WTC11 (cell line): ENCODE results near the gene GALNT12. TPM values are rescaled to one million over a fixed set of nuclear protein-coding genes. Genes with fewer than 3 reads are reported as not detected.

Experiments
- ATAC-seq: fragments of 200-7000 bp; cut with Tn5 transposase; 2 replicates; pipeline ENCODE4 v1.10.0; 2021; ENCODE audit warnings: mild to moderate bottlenecking, moderate library complexity
- CTCF ChIA-PET: fragments of 300-600 bp; sonication (Branson Sonifier 250); formaldehyde crosslinking; loops from one replicate; lab custom pipeline; 2021; ENCODE audit warnings: antibody characterized with exemption; lab: Charles Lee
- POLR2A ChIA-PET: fragments of 350-600 bp; sonication (Branson Sonifier 250); formaldehyde crosslinking; loops from one replicate; lab custom pipeline; 2021; ENCODE audit warnings: antibody characterized with exemption; lab: Charles Lee
- DNase-seq: peaks from one replicate; pipeline ENCODE4 v3.0.0; 2021; ENCODE audit warnings: low spot score
- H3K27ac Mint-ChIP-seq: 2 replicates; pipeline ENCODE4 v1.8.0; 2021; ENCODE audit warnings: mixed read lengths
- H3K27me3 Mint-ChIP-seq: 2 replicates; pipeline ENCODE4 v1.8.0; 2021; ENCODE audit warnings: low read depth, mild to moderate bottlenecking, moderate library complexity, mixed read lengths
- H3K36me3 Mint-ChIP-seq: 2 replicates; pipeline ENCODE4 v1.8.0; 2021; ENCODE audit warnings: mixed read lengths
- H3K4me1 Mint-ChIP-seq: 2 replicates; pipeline ENCODE4 v1.8.0; 2022; ENCODE audit warnings: mixed read lengths
- H3K4me3 Mint-ChIP-seq: 2 replicates; pipeline ENCODE4 v1.8.0; 2021; ENCODE audit warnings: mild to moderate bottlenecking, moderate library complexity, mixed read lengths
- H3K9me3 Mint-ChIP-seq: 2 replicates; pipeline ENCODE4 v1.8.0; 2021; ENCODE audit warnings: mixed read lengths
- EMX1 ChIP-seq: fragments of 250-450 bp; sonication (Bioruptor Pico); IDR thresholded peaks from 2 replicates; pipeline ENCODE4 v1.8.0; 2021; ENCODE audit warnings: mild to moderate bottlenecking
- FOXJ3 ChIP-seq: sonication (generic); formaldehyde crosslinking; IDR thresholded peaks from 2 replicates; pipeline ENCODE4 v1.9.0; 2021; ENCODE audit warnings: missing genetic modification reagents, mild to moderate bottlenecking, borderline replicate concordance
- FOXK1 ChIP-seq: sonication (generic); formaldehyde crosslinking; IDR thresholded peaks from 2 replicates; pipeline ENCODE4 v1.8.0; 2022; ENCODE audit warnings: mild to moderate bottlenecking, moderate library complexity, missing genetic modification reagents
- HMGA2 ChIP-seq: fragments of 250-450 bp; sonication (Bioruptor Pico); IDR thresholded peaks from 2 replicates; pipeline ENCODE4 v1.4.0; 2021; ENCODE audit warnings: mild to moderate bottlenecking, moderate library complexity
- MYBL2 ChIP-seq: sonication (generic); formaldehyde crosslinking; IDR thresholded peaks from 2 replicates; pipeline ENCODE4 v1.8.1; 2023; ENCODE audit warnings: mild to moderate bottlenecking, moderate library complexity, missing genetic modification reagents
- NFE2L1 ChIP-seq: sonication (generic); formaldehyde crosslinking; IDR thresholded peaks from 2 replicates; pipeline ENCODE4 v1.8.1; 2023; ENCODE audit warnings: missing genetic modification reagents
- TEAD4 ChIP-seq: sonication (generic); formaldehyde crosslinking; IDR thresholded peaks from 2 replicates; pipeline ENCODE4 v1.8.0; 2022; ENCODE audit warnings: mild to moderate bottlenecking, missing genetic modification reagents
- ZBTB21 ChIP-seq: sonication (generic); formaldehyde crosslinking; IDR thresholded peaks from 2 replicates; pipeline ENCODE4 v1.8.1; 2023; ENCODE audit warnings: mild to moderate bottlenecking, missing genetic modification reagents, borderline replicate concordance
- ZNF396 ChIP-seq: fragments of 250-450 bp; sonication (Bioruptor Pico); IDR thresholded peaks from 2 replicates; pipeline ENCODE4 v1.8.0; 2021; ENCODE audit warnings: mild to moderate bottlenecking, moderate library complexity, borderline replicate concordance
- total RNA-seq: library from RNA; stranded (reverse); gene quantifications from 3 replicates; pipeline ENCODE4 v1.2.3, GENCODE V29; 2021
- TF ChIP-seq, protein P1 (sequence below): sonication (generic); formaldehyde crosslinking; IDR thresholded peaks from 2 replicates; pipeline ENCODE4 v1.8.0; 2023; ENCODE audit warnings: missing genetic modification reagents
- TF ChIP-seq, protein P2 (sequence below): fragments of 250-450 bp; sonication (Bioruptor Pico); IDR thresholded peaks from 2 replicates; pipeline ENCODE4 v1.9.0; 2021; ENCODE audit warnings: moderate library complexity, mild to moderate bottlenecking, inconsistent platforms, borderline replicate concordance
- TF ChIP-seq, protein P3 (sequence below): sonication (generic); formaldehyde crosslinking; IDR thresholded peaks from 2 replicates; pipeline ENCODE4 v1.8.1; 2022; ENCODE audit warnings: mild to moderate bottlenecking, missing genetic modification reagents, moderate library complexity, borderline replicate concordance
- TF ChIP-seq, protein P4 (sequence below): sonication (generic); formaldehyde crosslinking; IDR thresholded peaks from 2 replicates; pipeline ENCODE4 v1.8.0; 2022; ENCODE audit warnings: mild to moderate bottlenecking, missing genetic modification reagents
- TF ChIP-seq, protein P5 (sequence below): sonication (generic); formaldehyde crosslinking; IDR thresholded peaks from 2 replicates; pipeline ENCODE4 v1.8.1; 2023; ENCODE audit warnings: mild to moderate bottlenecking, missing genetic modification reagents, moderate library complexity
- TF ChIP-seq, protein P6 (sequence below): sonication (generic); formaldehyde crosslinking; IDR thresholded peaks from 2 replicates; pipeline ENCODE4 v1.8.1; 2022; ENCODE audit warnings: missing genetic modification reagents, borderline replicate concordance
- TF ChIP-seq, protein P7 (sequence below): fragments of 200-600 bp; IDR thresholded peaks from 2 replicates; pipeline ENCODE4 v1.8.0; 2022; ENCODE audit warnings: antibody characterized with exemption
- TF ChIP-seq, protein P8 (sequence below): sonication (generic); formaldehyde crosslinking; conservative IDR thresholded peaks from 2 replicates; pipeline ENCODE4 v1.8.1; 2022; ENCODE audit warnings: mild to moderate bottlenecking, missing genetic modification reagents

GALNT12 gene
- total RNA-seq, 1 experiment from 2014 or later, result 19.3 TPM

DNA sequence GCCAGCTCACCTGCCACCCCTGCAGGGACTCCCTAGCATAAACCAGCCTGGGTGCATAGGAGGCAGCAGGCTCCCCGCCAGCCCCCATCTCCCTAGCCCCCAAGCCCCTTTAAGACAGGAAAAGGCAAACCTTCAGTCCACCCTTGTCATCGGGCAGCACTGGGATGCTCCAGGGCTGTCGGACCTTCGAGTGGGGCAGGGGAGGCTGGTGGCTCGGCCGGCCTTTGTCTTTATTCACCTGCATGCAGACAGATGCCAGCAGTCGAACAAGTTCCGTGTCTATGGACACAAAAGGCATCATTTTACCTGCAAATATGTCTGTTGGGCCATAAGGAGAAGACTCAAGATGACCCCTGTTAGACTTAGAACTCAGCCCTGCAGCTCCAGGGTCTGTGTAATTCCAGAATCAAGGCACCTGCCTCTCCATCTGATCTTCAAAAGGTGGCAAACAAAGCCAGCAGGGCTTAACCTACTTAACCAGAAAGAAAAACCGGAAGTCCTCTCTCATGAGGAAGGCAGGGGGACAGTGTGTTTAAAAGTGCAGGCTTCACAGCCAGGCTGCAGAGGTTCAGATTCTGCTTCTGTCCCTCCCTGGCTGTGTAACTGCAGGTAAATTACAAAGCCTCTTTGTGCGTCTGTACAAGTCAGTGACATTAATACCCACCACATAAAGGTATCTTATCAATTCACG is 27.3 kb upstream of the GALNT12 start (continued):
- no peak for TF ChIP-seq ZNF396 (CRISPR knock-in tag)

DNA sequence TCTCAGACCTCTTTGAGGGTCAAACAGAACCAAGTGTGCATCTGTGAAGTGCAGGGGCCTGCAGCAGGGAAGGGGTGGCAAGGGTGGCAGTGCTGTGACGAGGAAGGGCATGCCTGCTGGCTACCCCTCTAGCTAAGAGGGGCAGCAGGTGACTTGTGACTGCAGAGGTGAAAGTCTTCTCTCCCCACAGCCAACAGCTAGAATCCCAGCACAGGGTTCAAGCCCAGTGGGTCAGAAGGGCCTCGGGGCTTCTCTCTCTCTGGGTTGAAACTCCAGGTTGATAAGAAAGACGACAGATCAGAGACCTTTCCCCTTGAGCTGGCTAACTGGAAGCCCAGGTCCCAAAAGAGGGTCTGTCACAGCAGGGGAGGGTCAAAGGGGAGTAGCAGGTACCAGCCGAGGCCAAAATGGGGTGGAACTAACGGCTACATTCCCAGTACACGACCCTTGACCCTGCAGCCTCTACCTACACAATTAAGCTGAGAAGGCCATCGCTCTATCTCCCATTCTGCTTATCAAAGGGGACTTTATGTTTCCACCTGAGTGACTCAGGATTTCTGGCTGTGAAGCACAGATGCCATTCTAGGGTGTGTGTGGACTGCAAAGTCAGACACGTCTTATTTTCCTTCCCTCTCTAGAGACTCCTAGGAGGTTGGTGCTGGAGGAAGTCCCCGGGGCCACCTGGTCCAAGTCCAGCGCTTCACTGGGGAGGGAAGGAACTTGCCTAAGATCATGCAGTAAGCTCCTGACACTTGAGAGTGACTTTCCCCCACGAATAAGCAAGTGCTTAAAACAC is 25.7 kb upstream of the GALNT12 start:
- no peak for ATAC-seq

DNA sequence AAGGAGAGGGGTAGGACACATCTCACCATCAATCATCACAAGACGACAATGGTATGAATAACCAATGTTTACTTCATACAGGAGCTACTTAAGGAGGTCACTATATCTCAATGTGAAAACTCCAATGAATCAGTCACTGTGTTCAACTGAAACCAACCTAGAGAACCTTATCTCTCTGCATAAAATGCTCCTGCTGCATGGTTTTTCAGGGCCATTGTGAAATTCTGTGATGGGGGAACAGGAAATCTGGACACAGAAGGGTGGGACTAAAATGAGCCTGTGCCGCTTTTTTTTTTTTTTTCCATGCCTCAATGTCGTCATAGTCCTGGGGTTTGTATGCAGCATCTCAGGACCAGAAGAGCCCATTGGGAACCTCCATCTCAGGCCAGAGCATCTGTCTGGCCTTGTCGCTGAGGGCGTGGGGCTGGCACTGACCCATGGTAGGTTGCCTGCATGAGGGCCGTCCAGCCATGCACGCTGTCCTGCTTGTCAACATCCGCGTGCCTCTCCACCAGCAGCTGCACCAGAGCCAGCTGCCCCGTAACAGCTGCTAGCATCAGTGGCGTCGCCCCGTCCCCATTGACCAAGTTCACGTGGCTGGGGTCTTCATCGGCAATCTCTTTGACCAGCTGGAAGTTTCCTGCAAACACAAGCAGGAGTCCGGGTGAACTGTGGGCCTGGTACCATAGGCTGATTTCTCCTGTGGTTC is 23.8 kb upstream of the GALNT12 start:
- ChIA-PET CTCF (interaction anchor here (2.4 kb wide), 1 partner anchor 8 kb away, joined by 12 read pairs; no protein-coding TSS in a partner anchor), POLR2A (no interaction called here)
- no peak for TF ChIP-seq MYBL2 (CRISPR knock-in tag)
- TF ChIP-seq, protein P1, sequence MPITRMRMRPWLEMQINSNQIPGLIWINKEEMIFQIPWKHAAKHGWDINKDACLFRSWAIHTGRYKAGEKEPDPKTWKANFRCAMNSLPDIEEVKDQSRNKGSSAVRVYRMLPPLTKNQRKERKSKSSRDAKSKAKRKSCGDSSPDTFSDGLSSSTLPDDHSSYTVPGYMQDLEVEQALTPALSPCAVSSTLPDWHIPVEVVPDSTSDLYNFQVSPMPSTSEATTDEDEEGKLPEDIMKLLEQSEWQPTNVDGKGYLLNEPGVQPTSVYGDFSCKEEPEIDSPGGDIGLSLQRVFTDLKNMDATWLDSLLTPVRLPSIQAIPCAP, result no peak
- TF ChIP-seq, protein P2, sequence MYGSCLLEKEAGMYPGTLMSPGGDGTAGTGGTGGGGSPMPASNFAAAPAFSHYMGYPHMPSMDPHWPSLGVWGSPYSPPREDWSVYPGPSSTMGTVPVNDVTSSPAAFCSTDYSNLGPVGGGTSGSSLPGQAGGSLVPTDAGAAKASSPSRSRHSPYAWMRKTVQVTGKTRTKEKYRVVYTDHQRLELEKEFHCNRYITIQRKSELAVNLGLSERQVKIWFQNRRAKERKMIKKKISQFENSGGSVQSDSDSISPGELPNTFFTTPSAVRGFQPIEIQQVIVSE (CRISPR knock-in tag), result no peak
- TF ChIP-seq, protein P3, sequence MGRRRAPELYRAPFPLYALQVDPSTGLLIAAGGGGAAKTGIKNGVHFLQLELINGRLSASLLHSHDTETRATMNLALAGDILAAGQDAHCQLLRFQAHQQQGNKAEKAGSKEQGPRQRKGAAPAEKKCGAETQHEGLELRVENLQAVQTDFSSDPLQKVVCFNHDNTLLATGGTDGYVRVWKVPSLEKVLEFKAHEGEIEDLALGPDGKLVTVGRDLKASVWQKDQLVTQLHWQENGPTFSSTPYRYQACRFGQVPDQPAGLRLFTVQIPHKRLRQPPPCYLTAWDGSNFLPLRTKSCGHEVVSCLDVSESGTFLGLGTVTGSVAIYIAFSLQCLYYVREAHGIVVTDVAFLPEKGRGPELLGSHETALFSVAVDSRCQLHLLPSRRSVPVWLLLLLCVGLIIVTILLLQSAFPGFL, result no peak
- TF ChIP-seq, protein P4, sequence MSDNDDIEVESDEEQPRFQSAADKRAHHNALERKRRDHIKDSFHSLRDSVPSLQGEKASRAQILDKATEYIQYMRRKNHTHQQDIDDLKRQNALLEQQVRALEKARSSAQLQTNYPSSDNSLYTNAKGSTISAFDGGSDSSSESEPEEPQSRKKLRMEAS (CRISPR knock-in tag), result no peak
- TF ChIP-seq, protein P5, sequence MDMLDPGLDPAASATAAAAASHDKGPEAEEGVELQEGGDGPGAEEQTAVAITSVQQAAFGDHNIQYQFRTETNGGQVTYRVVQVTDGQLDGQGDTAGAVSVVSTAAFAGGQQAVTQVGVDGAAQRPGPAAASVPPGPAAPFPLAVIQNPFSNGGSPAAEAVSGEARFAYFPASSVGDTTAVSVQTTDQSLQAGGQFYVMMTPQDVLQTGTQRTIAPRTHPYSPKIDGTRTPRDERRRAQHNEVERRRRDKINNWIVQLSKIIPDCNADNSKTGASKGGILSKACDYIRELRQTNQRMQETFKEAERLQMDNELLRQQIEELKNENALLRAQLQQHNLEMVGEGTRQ, result no peak
- TF ChIP-seq, protein P6, sequence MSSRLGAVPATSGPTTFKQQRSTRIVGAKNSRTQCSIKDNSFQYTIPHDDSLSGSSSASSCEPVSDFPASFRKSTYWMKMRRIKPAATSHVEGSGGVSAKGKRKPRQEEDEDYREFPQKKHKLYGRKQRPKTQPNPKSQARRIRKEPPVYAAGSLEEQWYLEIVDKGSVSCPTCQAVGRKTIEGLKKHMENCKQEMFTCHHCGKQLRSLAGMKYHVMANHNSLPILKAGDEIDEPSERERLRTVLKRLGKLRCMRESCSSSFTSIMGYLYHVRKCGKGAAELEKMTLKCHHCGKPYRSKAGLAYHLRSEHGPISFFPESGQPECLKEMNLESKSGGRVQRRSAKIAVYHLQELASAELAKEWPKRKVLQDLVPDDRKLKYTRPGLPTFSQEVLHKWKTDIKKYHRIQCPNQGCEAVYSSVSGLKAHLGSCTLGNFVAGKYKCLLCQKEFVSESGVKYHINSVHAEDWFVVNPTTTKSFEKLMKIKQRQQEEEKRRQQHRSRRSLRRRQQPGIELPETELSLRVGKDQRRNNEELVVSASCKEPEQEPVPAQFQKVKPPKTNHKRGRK, result no peak
- TF ChIP-seq, protein P7, sequence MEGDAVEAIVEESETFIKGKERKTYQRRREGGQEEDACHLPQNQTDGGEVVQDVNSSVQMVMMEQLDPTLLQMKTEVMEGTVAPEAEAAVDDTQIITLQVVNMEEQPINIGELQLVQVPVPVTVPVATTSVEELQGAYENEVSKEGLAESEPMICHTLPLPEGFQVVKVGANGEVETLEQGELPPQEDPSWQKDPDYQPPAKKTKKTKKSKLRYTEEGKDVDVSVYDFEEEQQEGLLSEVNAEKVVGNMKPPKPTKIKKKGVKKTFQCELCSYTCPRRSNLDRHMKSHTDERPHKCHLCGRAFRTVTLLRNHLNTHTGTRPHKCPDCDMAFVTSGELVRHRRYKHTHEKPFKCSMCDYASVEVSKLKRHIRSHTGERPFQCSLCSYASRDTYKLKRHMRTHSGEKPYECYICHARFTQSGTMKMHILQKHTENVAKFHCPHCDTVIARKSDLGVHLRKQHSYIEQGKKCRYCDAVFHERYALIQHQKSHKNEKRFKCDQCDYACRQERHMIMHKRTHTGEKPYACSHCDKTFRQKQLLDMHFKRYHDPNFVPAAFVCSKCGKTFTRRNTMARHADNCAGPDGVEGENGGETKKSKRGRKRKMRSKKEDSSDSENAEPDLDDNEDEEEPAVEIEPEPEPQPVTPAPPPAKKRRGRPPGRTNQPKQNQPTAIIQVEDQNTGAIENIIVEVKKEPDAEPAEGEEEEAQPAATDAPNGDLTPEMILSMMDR, result no peak
- TF ChIP-seq FOXJ3 (CRISPR knock-in tag), result no peak
- TF ChIP-seq, protein P8, sequence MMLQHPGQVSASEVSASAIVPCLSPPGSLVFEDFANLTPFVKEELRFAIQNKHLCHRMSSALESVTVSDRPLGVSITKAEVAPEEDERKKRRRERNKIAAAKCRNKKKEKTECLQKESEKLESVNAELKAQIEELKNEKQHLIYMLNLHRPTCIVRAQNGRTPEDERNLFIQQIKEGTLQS (CRISPR knock-in tag), result no peak
- TF ChIP-seq HMGA2 (CRISPR knock-in tag), result no peak
- no peak for TF ChIP-seq EMX1 (CRISPR knock-in tag)
- TF ChIP-seq TEAD4, result no peak
- Mint-ChIP-seq H3K27ac (no peak overlapping the region), H3K27me3 (no peaks in the 10 kb centered on the region), H3K9me3 (no peaks in the 10 kb centered on the region), H3K4me3 (no peak overlapping the region), H3K36me3 (peaks cover 40% of the 10 kb centered on the region), H3K4me1 (no peaks in the 10 kb centered on the region)
- ATAC-seq (no peak), DNase-seq (no peak)

More for the DNA sequence above, 25.7 kb upstream of the GALNT12 start:
- no peak overlapping the region for H3K27ac Mint-ChIP-seq
- CTCF ChIA-PET, result no interaction called here
- H3K4me1 Mint-ChIP-seq, result no peaks in the 10 kb centered on the region
- H3K36me3 Mint-ChIP-seq, result peaks cover 30% of the 10 kb centered on the region
- POLR2A ChIA-PET, result no interaction called here
- no peaks in the 10 kb centered on the region for H3K27me3 Mint-ChIP-seq
- TF ChIP-seq FOXK1 (CRISPR knock-in tag), result no peak
- TF ChIP-seq NFE2L1, result no peak
- no peak for TF ChIP-seq ZNF396 (CRISPR knock-in tag)
- TF ChIP-seq, protein P8 (CRISPR knock-in tag), result no peak
- TF ChIP-seq TEAD4, result no peak
- no peak for TF ChIP-seq ZBTB21 (CRISPR knock-in tag)
- TF ChIP-seq, protein P5, result no peak
- no peak for TF ChIP-seq MYBL2 (CRISPR knock-in tag)
- no peaks in the 10 kb centered on the region for H3K9me3 Mint-ChIP-seq
- H3K4me3 Mint-ChIP-seq, result no peak overlapping the region
- no peak for DNase-seq
